GM12878 (cell line): ENCODE data around the gene ABCB8. TPM values are rescaled to one million over a fixed set of nuclear protein-coding genes. Genes with fewer than 3 reads are reported as not detected.

Source experiments
- ATAC-seq: fragments of 200-7000 bp; cut with Tn5 transposase; 3 replicates; pipeline ENCODE4 v1.9.1; 2020; ENCODE audit warnings: mild to moderate bottlenecking, moderate library complexity
- BruUV-seq: library from RNA; stranded (reverse); fragments of 400-500 nt; replicated peaks from 2 replicates; lab custom pipeline; 2021; lab: Mats Ljungman, UMichigan
- CTCF ChIA-PET: fragments of 300-600 bp; sonication (Branson Sonifier 250); formaldehyde crosslinking; extraction: SDS; loops from one replicate; lab custom pipeline; 2021; ENCODE audit warnings: inconsistent platforms; lab: Yijun Ruan, JAX
- POLR2A ChIA-PET: fragments of 350-600 bp; formaldehyde crosslinking; extraction: SDS; loops from one replicate; lab custom pipeline; 2021; ENCODE audit warnings: inconsistent platforms; lab: Charles Lee
- RAD21 ChIA-PET: fragments of 300-600 bp; sonication (Branson Sonifier 250); formaldehyde crosslinking; loops from one replicate; lab custom pipeline; 2023; ENCODE audit warnings: antibody characterized with exemption; ENCODE audit not compliant: unreplicated experiment; lab: Charles Lee
- SMC1A ChIA-PET: fragments of 300-600 bp; sonication (Branson Sonifier 250); formaldehyde crosslinking; loops from one replicate; lab custom pipeline; 2023; ENCODE audit not compliant: unreplicated experiment, uncharacterized antibody; lab: Charles Lee
- DNase-seq: peaks from one replicate; pipeline ENCODE4 v3.0.0-alpha.2; 2011; ENCODE audit warnings: low read depth, low spot score
- FAIRE-seq: peaks from 3 replicates; lab custom pipeline; 2011; peaks lifted over from hg19 to GRCh38; lab: Jason Lieb, UNC
- H2AFZ ChIP-seq: 2 replicates; pipeline ENCODE4 v1.6.0; 2011; ENCODE audit warnings: low read depth, low read length, control low read depth; ENCODE audit not compliant: control insufficient read depth
- H3K27ac ChIP-seq: 2 replicates; pipeline ENCODE4 v1.5.1; 2011; ENCODE audit warnings: control low read depth; ENCODE audit not compliant: control insufficient read depth, insufficient read depth
- H3K27me3 ChIP-seq, 2 experiments: replicated peaks in 1 of 2; 2 replicates each; pipeline versions ENCODE4 v1.6.0 to v1.6.1; 2011; ENCODE audit warnings: low read length in 1 of 2; ENCODE audit not compliant: control insufficient read depth in 2 of 2, insufficient read depth in 2 of 2
- H3K36me3 ChIP-seq, 2 experiments: 2 replicates each; pipeline ENCODE4 v1.5.1; 2011; ENCODE audit warnings: low read length in 1 of 2; ENCODE audit not compliant: control insufficient read depth in 2 of 2, insufficient read depth in 2 of 2
- H3K4me1 ChIP-seq: 2 replicates; pipeline ENCODE4 v1.6.1; 2011; ENCODE audit warnings: mild to moderate bottlenecking, low read length, moderate library complexity, mixed read lengths; ENCODE audit not compliant: control insufficient read depth, insufficient read depth
- H3K4me2 ChIP-seq: 2 replicates; pipeline ENCODE4 v1.6.0; 2011; ENCODE audit warnings: control low read depth; ENCODE audit not compliant: control insufficient read depth, insufficient read depth
- H3K4me3 ChIP-seq: fragments of 200-600 bp; sonication (generic); 2 replicates; pipeline ENCODE4 v1.5.1; 2016
- H3K79me2 ChIP-seq: 2 replicates; pipeline ENCODE4 v1.6.0; 2011; ENCODE audit warnings: low read length; ENCODE audit not compliant: control insufficient read depth, insufficient read depth
- H3K9ac ChIP-seq: 2 replicates; pipeline ENCODE4 v1.8.0; 2011; ENCODE audit warnings: low read length, control low read depth, mixed read lengths; ENCODE audit not compliant: control insufficient read depth, insufficient read depth
- H3K9me3 ChIP-seq: replicated peaks from 3 replicates; pipeline ENCODE4 v1.5.1; 2011; ENCODE audit warnings: mild to moderate bottlenecking, low read length; ENCODE audit not compliant: control insufficient read depth, insufficient read depth
- H4K20me1 ChIP-seq: 2 replicates; pipeline ENCODE4 v1.6.0; 2011; ENCODE audit not compliant: control insufficient read depth, insufficient read depth
- CREB1 ChIP-seq: IDR thresholded peaks from 2 replicates; pipeline ENCODE4 v1.6.1; 2012; ENCODE audit warnings: low read depth, mild to moderate bottlenecking, inconsistent platforms
- EED ChIP-seq: sonication (generic); IDR thresholded peaks from 2 replicates; pipeline ENCODE4 v1.6.1; 2016; ENCODE audit warnings: antibody characterized with exemption, low read depth
- MAX ChIP-seq: IDR thresholded peaks from 2 replicates; pipeline ENCODE4 v1.6.1; 2012; ENCODE audit warnings: low read depth, low read length, improper control_type of control experiment
- NFYA ChIP-seq: IDR thresholded peaks from 2 replicates; pipeline ENCODE4 v1.6.1; 2011; ENCODE audit warnings: low read depth, mild to moderate bottlenecking, low read length, improper control_type of control experiment, borderline replicate concordance
- PAX5 ChIP-seq: IDR thresholded peaks from 2 replicates; pipeline ENCODE4 v1.6.1; 2011; ENCODE audit warnings: low read depth, low read length, borderline replicate concordance
- PAX8 ChIP-seq: fragments of 450-650 bp; IDR thresholded peaks from 2 replicates; pipeline ENCODE4 v1.6.1; 2017; ENCODE audit warnings: mild to moderate bottlenecking, moderate library complexity
- PKNOX1 ChIP-seq: fragments of 450-650 bp; IDR thresholded peaks from 2 replicates; pipeline ENCODE4 v1.6.1; 2016; ENCODE audit warnings: mild to moderate bottlenecking
- POLR2A ChIP-seq: IDR thresholded peaks from 2 replicates; pipeline ENCODE4 v1.6.1; 2011; ENCODE audit warnings: low read depth, mild to moderate bottlenecking, low read length
- POLR2AphosphoS2 ChIP-seq: IDR thresholded peaks from 2 replicates; pipeline ENCODE4 v1.6.1; 2011; ENCODE audit warnings: low read depth, mild to moderate bottlenecking, low read length, improper control_type of control experiment, moderate library complexity
- SIN3A ChIP-seq: IDR thresholded peaks from 2 replicates; pipeline ENCODE4 v1.6.1; 2012; ENCODE audit warnings: low read depth, low read length, improper control_type of control experiment
- ZBED1 ChIP-seq: IDR thresholded peaks from 2 replicates; pipeline ENCODE4 v1.6.1; 2016; ENCODE audit warnings: borderline replicate concordance
- ZSCAN29 ChIP-seq: fragments of 450-650 bp; IDR thresholded peaks from 2 replicates; pipeline ENCODE4 v1.6.1; 2017; ENCODE audit warnings: mild to moderate bottlenecking, moderate library complexity
- WGBS: methylation state at CpG from one replicate; pipeline ENCODE4 v1.1.6; 2016; ENCODE audit warnings: low lambda C conversion rate; ENCODE audit not compliant: insufficient replicate concordance, insufficient coverage; ENCODE audit errors: missing lambda C conversion rate; 5-methylcytosine and 5-hydroxymethylcytosine counted together
- in situ Hi-C: fragments of 300-500 bp; cut with MboI; formaldehyde crosslinking; loops from 9 replicates; pipeline ENCODE4 v1.14.3; 2018; ENCODE audit warnings: mixed read lengths
- intact Hi-C: fragments of 100-400 bp; cut with micrococcal nuclease; formaldehyde crosslinking; loops from one replicate; pipeline ENCODE4 v1.14.2; 2022; ENCODE audit not compliant: unreplicated experiment
- polyA plus RNA-seq, 11 experiments: library from polyadenylated mRNA; depleted of rRNA in 4 of 11; unstranded in 6 of 11; stranded (reverse) in 5 of 11; fragments of >200 nt; fragmentation: Nextera tagmentation in 4 of 11; fragmentation: Illumina TruSeq in 1 of 11; extraction: Ambion mirVana in 4 of 11; extraction: Trizol in 1 of 11; gene quantifications; 1 replicate in 1 of 11; 2 replicates in 10 of 11; pipeline versions ENCODE4 v1.2.1 to v1.2.3, GENCODE V29; 2011 to 2016; ENCODE audit warnings: inconsistent platforms in 2 of 11, missing spikeins in 2 of 11, low read depth in 1 of 11
- total RNA-seq, 4 experiments: library from RNA; depleted of rRNA in 3 of 4; stranded (reverse); fragments of >200 nt in 3 of 4; fragmentation: Illumina TruSeq in 1 of 4; extraction: Trizol in 1 of 4; gene quantifications; 2 replicates each; pipeline versions ENCODE4 v1.2.1 to v1.2.3, GENCODE V29; 2013 to 2021

ABCB8 gene
- total and polyA plus RNA-seq, 10 of the 15 experiments (the other 5 are each of a cell fraction or from before 2014, with no cell fraction given), result 0.77 to 34.8 (median 18.9) TPM

- TF ChIP-seq PAX8, result no peak
- no peak for TF ChIP-seq NFYA
- no peak for TF ChIP-seq POLR2A
- no peak for TF ChIP-seq EED
- TF ChIP-seq ZSCAN29, result no peak
- no peak for TF ChIP-seq PAX5
- no peak for TF ChIP-seq POLR2AphosphoS2
- TF ChIP-seq ZBED1, result no peak
- TF ChIP-seq MAX, result no peak
- TF ChIP-seq SIN3A, result no peak
- TF ChIP-seq CREB1, result no peak
- no peak for TF ChIP-seq PKNOX1
These were observed 31.7 kb upstream of the ABCB8 start for GRCh38 chr7:150996376-150997074.

More at GRCh38 chr7:150996376-150997074, 31.7 kb upstream of the ABCB8 start:
- H4K20me1 ChIP-seq, result no peaks in the 10 kb centered on the region
- intact Hi-C loops, result no loop called here
- H3K27ac ChIP-seq, result no peak overlapping the region
- DNase-seq (no peak), ATAC-seq (no peak), FAIRE-seq (no peak)
- no peaks in the 10 kb centered on the region for H3K79me2 ChIP-seq
- no peak overlapping the region for H2AFZ ChIP-seq
- no peak overlapping the region for H3K4me2 ChIP-seq
- POLR2A ChIA-PET, result no interaction called here
- 1% methylated on average over 25 of the region's 31 CpGs for WGBS
- CTCF ChIA-PET, result interaction anchor here (0.5 to 1.4 kb wide), 2 partner anchors 12 to 37 kb away, joined by 3 read pairs; no protein-coding TSS in a partner anchor
- no peaks in the 10 kb centered on the region for H3K36me3 ChIP-seq
- in situ Hi-C loops, result no loop called here
- RAD21 ChIA-PET, result no interaction called here
- no peak overlapping the region for H3K4me3 ChIP-seq
- BruUV-seq, result no TSS peak
- no peaks in the 10 kb centered on the region for H3K27me3 ChIP-seq
- no peak overlapping the region for H3K9ac ChIP-seq
- SMC1A ChIA-PET, result interaction anchor here (1.1 kb wide), 1 partner anchor 114 kb away, joined by 3 read pairs; no protein-coding TSS in a partner anchor
- H3K4me1 ChIP-seq, result no peaks in the 10 kb centered on the region
- H3K9me3 ChIP-seq, result no peaks in the 10 kb centered on the region
